GM21528 (cell line): ENCODE measurements around the gene CEMIP2.

Experiments
- ATAC-seq: cut with Tn5 transposase; IDR thresholded peaks from one replicate; pipeline ENCODE4 v1.9.1; 2021; ENCODE audit warnings: mild to moderate bottlenecking, moderate library complexity; ENCODE audit not compliant: unreplicated experiment, low FRiP score

CEMIP2 gene

DNA sequence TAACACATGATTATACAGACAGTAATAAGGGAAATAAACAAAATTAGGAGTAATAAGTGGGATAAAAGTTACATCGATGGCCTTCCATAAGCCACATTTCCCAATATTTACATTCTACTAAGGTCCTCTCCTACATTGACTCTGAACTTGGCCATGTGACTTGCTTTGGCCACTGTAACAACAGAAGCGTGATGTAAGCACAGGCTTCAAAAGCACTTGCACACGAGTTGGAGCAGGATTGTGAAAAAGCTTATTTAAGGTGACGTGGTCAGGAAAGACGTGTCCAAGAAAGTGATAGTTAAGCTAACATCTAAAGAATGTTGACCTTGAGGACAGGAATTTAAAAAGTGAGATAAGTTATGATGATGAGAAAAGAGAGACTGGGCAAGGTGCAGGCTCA, 9.8 kb upstream of the CEMIP2 start:
- ATAC-seq: no peak

DNA sequence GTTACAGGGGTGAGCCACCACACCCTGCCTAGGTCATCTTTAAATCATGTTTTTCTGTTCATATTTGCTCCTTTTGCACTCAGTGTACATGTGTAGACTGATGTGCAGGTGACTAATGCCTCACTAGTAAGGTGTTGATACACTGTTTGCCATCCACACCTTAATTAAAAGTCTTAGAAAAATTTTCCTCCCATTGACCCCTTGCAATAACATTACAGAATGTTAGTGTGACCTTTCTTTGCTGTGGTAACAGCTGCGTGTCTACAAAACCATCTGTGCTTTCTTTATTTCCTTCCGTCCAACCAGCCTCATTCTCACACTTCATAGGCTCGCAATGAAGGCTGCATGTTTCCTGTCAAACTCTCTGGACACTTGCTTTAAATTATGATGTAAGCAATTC, 6.6 kb upstream of the CEMIP2 start:
- no peak for ATAC-seq

DNA sequence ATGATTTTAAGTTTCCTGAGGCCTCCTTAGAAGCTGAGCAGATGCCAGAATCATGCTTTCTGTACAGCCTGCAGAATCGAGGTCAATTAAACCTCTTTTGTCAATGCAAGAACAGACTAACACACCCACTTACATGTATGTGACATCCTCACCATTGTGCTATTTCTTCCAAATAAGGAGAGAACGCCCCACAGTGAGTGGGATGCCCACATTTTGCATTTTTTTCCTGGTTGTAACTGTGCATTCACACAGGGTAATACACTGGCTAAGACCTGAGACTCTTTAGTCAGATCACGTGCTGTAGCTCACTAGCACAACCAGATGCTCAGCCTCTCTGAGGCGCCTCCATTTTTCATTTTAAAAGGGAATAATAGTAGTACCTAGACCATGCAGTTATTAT, 4.4 kb upstream of the CEMIP2 start:
- no peak for ATAC-seq

DNA sequence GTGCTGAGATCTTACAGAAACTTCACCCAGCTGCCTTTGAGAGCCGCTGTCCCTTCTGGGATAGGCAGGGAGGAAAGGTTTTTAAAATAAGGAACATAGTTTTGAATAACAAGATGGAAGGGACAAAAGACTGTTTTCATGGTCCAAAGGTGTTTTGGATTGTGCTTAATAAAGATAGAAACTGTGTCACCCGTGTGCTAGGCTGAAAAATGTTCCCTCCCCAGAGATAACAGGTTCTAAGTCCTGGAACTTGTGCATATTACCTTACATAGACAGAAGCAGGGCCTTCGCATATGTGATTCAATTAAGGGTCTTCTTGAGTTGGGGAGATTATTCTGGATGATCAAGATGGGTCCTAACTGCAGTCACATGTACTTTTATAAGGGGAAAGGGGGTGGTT, 1.9 kb upstream of the CEMIP2 start:
- ATAC-seq: no peak

DNA sequence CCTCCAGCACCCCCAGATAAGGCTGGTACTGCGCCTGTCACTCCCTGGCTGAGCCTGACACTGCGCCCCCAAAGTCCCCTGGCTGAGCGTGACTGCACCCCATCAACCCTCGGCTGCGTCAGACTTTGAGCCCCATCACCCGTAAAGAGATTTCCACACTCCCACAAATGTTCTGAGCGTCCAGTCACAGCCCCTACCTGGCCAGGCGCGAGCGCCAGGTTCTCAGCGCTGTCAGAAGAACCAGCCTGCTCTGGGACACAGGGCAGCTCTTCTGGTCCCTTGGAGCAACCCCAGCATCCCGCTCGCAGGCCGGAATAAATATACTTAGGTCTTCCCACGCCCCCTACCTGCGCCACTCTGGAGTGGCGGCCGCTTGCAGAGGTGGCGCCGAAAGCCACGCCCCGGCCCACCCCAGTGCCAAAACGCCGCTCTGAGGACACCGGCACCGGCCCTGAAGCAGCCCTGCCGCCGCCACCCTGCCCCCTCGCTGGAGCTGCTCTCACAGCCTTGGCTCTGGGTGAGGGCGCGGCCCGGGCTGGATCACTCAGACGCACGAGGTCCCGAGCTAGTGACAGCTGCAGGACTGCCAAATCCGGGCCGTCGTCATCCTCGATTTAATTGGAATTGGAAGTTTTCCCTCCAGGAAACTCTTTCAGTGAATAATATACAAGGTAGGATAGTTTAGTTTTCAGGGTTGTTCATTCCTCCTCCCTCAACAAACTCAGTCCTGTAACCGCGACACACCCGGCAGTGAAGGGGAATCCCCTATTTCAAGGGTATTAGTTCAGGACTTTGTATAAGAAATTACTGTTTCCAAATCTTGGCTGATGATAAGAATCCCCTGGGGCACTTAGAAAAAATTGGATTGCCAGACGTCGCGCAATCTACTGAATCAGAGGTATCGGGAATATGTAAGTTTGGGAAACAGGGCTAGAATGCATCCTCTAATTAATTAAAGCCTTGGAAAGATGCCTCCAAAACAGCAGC, 1.2 kb upstream of the CEMIP2 start:
- ATAC-seq: peak; percentile 47

DNA sequence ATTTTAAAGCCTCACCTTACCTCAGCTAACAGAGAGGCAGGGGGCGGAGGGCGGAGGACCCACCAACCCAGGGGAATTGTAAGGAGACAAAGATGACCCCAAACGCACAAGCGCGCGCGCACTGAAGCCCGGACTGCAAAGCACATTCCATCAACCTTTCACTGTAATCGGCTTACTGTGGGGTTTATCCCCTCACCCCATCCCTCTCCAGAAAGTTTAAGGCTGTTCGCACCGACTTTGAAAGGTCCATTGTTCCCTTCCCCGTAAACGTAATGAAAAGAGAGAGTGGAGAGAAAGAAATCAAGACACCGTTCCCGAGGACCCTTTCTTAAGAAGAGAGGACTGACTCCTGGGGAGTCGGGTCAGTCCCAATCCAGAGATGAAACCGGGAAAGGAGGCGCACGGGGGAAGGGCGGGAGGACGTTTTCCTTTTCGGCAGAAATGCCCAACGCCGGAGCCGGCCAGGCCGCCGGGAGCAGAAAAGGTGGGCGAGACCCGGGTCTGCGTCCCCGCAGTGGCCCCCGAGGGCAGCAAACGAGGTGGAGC, 464 bp downstream of the CEMIP2 start:
- no peak for ATAC-seq

DNA sequence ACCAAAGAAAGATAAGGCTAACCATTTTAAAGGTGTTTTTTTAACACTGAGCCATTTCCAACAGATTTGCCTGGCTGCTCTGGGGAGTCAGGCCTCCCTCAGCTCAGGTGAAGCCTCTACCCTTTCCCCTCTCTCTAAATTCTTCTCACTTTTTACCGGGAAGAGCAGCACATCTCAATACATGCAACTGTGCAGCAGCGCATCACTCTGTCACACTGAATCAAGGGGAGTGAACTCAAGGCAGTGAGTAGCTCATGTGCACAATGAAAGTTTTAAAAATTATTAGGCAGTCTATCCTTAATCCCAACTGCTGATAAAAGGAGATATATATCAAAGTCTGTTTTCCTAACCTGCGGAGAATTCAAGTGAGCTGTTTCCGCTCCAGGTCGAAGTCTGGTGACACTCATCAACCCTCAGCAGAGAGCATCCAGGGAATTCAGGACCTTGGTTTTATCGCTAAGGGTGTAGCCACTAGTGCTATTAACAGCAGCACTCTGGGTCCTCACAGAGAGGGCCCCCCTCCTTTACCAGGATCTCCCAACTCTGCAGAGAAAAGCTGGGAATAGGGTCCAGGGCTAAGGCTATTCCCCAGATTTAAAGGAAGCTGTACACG, 1.0 kb downstream of the CEMIP2 start:
- ATAC-seq: no peak

DNA sequence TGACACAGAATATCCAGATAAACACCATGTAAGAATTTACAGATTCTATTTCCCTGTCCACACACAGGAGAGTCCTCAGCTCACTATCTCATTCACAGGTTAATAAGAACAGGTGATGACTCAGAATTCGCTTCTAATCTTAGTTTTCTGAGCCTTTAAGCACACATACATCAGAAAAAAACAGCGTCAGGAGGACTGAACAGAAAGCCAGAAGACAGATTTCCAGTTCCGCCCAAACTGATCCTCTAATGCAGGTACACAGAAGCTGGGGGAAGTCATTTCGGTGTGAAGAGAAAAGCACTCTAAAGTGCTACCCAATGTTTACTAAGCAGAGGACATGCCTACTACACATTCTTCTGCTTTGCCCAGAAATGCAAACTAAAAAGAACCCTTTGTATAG, 1.6 kb downstream of the CEMIP2 start:
- no peak for ATAC-seq

DNA sequence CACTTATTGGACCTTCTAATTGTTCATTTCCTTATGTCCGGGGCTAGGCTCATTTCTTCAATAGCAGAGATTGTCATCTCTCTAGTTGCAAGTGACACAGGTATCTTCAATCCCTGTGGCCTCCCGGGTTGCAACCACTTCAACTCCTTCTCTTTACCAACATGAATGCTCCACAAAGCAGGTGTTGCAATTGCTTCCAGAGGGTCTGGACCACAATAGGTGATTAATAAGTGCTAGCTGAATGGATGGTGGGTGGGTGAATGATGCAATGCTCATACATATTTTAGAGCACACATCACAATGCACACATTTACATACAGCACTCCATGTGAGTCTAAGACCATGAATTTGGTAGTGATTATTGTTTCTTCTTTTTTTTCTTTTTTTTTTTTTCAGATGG, 2.6 kb downstream of the CEMIP2 start:
- no peak for ATAC-seq

DNA sequence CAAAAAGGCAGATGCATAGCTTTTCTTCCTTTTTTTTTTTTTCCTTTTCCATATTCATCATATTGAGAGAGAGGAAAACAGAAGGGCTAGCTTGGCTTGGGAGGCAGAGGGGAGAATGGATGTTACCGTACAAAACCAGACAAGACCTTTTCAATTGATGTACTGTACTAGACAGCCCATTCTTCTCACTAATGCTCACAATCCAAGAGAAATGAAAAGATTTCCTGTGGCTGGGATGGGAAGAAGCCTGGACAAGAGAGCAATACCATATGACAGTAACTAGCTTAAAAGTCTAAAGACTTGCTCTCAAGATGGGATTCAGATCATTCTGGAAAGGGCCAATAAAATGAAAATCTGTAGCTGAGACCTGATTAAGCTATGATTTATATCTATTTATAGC, 3.4 kb downstream of the CEMIP2 start:
- ATAC-seq: no peak

DNA sequence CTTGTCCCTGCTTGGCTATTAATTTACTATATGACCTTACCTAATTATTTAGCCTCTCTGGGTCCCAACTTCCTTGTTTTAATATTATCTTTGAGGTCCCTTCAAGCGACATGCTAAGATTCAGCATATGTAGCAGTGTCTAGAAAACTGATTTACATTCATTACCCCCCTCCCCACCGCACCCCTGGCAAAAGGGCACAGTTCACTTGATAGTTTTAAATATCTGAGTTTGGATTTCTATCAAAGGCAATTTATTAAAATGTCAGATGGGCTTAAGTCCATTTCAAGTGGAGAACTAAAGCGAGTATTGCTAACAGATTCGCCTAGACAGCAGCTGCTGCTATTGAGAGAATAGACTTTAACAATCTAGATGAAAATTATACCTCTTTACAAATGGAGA, 3.9 kb downstream of the CEMIP2 start:
- ATAC-seq: no peak

DNA sequence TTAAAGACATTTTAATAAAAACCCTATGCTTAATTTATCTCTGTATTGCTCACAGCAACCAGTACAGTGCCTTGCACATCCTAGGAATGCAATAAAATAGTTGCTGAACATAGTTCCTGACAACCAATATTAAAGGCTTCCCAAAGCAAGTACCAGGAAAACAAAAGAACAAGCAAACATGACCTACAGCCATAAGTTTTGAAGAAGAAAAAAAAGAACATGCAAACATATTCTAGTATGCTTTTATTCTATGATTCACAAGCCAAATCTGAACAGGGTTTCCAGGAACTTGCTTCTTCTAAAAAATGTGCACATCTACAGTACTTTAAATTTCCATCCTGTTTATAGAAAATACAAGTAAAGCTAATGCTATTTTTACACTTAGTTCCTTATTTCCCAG, 4.5 kb downstream of the CEMIP2 start:
- no peak for ATAC-seq

DNA sequence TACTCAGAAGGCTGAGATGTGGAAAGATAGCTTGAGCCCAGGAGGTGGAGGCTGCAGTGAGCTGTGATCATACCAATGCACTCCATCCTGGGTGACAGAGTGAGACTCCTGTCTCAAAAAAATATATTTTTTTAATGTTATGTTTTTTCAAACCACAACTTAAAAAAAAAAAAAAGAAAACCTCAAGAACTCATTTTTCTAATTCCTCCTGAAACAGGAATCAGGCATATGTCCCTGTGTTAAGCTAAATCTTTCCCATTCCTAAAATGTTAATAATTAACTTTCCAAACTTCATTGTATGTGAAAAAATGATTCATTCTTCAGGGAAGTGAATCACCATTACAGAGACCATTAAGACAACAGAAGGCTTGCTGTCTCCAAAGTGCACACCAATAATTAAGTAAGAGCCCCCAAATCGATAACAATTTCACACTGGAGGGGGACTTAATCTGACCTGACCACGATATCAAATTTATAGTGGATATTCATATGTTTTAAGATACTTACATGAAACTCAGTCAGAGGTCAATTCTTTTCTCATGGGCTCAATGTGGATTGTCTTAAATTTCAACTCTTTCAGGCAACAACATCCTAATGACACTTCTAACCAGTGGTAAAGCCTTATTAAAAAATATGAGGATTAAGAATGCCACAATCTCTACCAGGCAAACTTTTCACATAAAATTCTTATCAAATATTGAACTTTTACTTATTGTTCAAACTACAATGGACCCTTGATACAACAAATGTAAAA, 5.2 kb downstream of the CEMIP2 start:
- no peak for ATAC-seq

DNA sequence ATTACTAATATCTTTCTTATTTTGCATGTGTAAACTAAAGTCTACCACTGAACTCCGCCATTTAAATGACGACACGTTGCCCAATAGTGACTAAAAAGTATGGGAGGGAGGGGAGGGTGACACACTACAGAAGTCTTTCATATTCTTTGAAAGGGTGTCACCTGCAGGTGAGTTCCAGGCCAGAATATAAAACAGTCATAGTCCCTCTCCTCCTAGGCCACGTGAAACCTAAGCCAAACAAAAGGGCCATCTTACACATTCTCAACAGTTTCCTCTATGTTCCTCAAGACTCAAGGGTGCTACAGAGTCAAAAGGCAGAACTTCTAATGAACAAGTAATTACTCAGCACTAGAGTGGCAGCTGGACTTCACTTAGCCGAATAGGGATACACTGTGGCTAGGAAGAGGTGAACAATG, 6.4 kb downstream of the CEMIP2 start:
- ATAC-seq: no peak

DNA sequence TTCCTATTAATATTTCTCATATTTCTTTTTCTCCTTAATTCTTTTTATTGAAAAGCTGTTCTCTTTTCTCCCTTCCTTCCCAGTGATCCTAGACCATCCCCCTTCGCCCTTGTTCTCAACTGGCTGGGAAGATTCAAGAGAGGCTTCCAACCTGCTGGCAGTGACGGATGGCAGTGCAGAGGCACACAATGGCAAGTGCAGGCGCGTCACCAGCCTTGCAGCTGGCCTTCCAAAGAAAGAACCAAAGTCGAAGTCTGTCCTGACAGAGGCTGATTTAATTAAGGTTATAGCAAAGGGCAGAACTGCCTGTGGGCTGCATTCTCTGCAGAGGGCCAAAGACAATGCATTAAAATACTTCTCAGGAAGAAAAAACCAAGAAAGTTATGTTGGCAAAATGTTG, 7.4 kb downstream of the CEMIP2 start:
- no peak for ATAC-seq

DNA sequence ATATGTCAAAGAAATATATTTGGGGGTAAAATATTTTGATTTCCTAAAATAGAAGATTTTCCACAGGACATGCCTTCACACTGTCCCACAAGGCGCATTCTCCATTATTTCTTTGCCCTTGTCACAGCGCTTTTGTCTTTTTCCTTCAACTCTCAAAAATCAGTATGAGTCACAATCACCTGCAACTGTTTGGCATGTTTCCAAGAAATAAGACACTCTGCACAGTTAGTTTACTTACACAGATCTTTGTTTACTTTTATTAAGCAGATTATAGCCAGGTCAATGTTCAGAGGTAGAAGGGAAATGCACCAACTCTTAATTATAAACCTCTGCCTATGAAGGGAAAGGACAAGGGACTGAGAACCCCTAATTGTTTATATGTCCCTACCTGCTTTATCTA, 9.5 kb downstream of the CEMIP2 start:
- ATAC-seq: no peak

DNA sequence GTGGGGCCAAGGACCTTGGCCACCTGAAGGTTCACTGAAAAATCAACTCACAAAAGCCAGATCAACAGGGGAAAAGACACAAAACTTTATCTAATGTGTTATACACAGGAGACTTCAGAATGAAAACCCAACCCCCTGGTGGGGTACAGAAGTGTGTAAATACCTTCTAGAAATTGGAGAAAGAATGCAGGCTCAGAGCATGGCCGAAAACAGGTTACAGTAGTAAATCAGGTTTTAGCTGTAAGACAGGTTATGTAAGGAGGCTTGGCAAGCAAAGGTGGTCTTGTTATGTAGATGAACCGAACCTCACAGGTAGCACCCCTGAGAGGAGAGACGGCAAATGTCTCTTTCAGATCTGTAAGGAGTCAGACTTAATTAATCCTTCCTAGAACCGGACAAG, 10.0 kb downstream of the CEMIP2 start:
- no peak for ATAC-seq

DNA sequence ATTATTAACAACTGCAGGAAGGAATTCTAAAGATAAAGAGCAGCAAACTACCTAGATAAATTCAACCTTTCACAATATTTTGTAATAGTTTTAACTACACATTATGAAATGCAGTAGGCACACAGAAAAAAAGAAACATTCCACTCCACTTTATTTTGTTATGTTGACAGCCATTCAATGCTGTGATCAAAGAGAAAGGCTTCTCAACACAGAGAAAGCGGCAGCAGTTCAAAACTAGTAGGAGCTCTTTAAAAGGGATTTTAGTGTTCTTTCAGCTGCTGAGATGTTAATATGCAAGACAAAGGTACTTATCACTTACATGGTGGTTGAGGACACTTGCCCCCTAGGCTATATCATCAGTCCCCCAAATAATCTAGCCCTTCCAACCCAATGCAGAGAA, 11.6 kb downstream of the CEMIP2 start:
- ATAC-seq: no peak

DNA sequence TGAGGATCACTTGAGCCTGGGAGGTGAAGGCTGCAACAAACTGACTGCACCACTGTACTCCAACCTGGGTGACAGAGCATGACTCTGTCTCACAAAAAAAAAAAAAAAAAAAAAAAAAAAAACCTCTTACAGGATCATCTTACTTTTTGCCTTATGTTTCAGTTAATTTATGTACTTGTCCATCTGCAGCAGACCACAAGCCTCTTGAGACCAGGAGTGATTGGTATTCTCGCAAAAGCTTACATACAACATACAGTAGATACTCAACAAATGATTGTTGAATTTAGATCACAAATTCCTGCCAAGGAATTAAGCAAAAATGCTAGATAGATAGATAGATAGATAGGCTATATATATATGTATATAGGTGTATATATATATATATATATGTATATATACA, 12.4 kb downstream of the CEMIP2 start:
- ATAC-seq: no peak

DNA sequence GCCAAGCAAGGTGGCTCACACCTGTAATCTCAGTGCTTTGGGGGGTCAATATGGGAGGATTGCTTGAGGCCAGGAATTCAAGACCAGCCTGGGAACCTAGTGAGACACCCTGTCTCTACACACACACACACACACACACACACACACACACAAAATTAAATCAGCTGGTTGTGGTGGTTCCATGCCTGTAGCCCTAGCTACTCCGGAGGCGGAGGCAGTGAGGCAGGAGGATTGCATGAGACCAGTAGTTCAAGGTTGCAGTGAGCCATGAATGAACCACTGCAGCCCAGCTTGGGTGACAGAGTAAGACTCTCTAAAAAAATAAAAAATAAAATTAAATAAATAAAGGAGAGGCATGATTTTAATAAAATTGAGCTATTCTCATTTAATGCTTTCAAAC, 13.1 kb downstream of the CEMIP2 start:
- ATAC-seq: no peak

DNA sequence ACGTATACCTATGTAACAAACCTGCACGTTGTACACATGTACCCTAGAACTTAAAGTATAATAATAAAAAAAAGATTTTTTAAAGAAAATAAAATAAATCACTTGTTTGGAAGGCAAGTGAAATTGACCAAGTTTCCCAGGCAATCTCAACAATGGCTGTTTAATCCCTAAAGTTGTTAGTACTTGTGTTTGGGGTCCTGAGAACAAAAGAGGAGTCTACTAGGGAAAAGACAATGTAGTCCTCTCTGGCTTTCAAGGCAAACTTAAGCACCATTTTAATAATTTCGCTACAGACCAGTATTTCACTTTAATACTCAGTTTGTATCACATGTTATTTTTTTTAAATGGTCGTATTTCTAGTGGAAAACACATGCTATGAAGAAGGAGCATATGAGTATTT, 14.2 kb downstream of the CEMIP2 start:
- ATAC-seq: no peak
